HG03575 (cell line): Measurements from ENCODE around the gene IFNE.
"Not testable (repeated sequence)": the region's sequence is repeated elsewhere in the genome, so short reads cannot be mapped to it uniquely, and the experiment has no call there.

ENCODE experiments used
- ATAC-seq: cut with Tn5 transposase; IDR thresholded peaks from one replicate; pipeline ENCODE4 v1.9.1; 2021; ENCODE audit not compliant: unreplicated experiment, insufficient number of reproducible peaks, low FRiP score; ENCODE audit errors: extremely low read depth

The IFNE gene

DNA sequence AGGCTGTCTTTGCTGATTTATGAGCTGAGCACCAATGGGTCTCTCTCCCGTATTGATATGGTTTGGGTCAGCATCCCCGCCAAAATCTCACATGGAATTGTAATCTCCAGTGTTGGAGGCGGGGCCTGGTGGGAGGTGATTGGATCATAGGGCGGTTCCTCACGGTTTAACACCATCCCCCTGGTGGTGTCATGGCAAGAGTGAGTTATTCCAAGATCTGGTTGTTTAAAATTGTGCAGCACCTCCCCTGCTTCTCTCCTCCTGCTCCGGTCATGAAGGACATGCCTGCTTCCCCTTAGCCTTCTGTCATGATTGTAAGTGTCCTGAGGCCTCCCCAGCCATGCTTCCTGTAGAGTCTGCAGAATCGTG is 47.1 kb downstream of the IFNE start:
- ATAC-seq = not testable (repeated sequence)

DNA sequence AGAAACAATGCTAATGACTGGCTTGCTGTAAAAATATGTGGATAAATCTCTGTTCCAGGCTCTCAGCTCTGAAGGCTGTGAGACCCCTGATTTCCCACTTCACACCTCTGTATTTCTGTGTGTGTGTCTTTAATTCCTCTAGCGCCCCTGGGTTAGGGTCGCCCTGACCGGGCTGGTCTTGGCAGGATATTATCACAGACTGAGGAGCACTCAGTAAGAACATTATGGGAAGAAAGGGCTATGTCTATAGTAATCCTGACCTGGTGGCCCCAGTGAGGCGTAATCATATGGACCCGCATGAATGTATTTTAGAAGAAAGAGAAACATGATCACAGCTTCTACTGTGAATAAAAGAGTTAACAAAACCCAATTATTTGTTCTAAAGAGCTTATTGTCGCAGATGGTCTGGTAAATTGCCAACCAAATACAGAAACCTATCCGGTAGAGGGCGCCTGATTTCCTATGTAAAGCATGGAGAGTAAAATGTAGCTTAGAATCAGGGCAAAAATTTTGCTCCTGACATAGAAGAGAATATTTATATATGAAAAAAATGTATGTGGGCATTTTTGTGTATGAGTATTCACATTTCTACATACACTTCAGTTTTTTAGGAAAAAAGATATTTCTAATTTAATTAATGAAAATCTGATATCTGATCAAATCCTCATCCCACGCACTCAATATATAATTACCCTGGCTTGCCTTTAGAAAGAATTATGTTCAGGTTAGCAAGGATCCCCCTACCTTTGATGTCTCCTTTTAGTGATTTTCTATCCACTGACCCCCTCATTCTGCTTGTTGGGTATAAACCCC is 47.7 kb downstream of the IFNE start:
- ATAC-seq = no peak

DNA sequence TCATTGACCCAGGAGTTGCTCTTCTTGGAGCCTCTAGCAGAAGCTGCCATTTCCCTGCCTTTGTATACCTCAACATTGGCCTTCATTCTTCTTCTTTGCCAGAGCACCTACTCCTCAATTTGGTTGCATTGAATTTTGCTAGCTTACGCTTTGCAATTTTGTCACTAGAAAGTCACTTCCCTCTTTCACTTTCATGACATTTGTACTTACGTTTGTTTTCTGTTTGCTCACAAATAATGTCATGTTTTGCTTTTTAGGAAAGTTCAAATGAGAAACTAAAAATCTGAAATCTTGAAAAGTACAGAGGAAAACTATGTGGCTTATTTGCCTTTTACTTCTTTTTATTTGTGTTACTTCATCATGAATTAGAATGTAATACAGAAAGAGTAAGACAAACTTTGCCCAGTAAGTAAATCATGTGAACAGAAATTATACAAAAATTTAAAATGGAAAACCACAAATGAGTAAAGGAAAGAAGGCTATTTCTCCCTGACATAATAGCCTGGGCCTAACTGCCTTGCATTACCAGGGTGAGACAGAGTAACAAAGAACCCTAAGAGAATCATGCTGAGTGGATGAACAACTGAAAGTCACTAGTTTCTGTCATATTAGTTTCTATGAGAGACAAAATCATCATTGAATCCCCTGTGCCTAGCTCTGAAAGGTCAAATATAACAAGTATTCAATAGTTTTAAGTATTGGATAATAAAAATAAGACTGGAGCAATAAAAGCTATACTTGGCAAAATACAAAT is 49.3 kb downstream of the IFNE start:
- no peak for ATAC-seq
